AG09309 (cell line): ENCODE data around the gene THBS2.

Experiments
- DNase-seq: peaks from one replicate; pipeline ENCODE4 v3.0.0-alpha.2; 2010; ENCODE audit warnings: low read depth
- H3K4me3 ChIP-seq: 2 replicates; pipeline ENCODE4 v1.5.1; 2011; ENCODE audit warnings: mild to moderate bottlenecking, low read depth, low read length, moderate library complexity; ENCODE audit not compliant: control insufficient read depth
- CTCF ChIP-seq: IDR thresholded peaks from 2 replicates; pipeline ENCODE4 v1.5.1; 2011; ENCODE audit warnings: mild to moderate bottlenecking, low read depth, low read length, inconsistent platforms; ENCODE audit not compliant: insufficient read depth, control insufficient read depth; ENCODE audit errors: missing control alignments

The THBS2 gene

GRCh38 chr6:169176361-169176991 lies 77.2 kb downstream of the THBS2 start:
- no peak for DNase-seq
- TF ChIP-seq CTCF: no peak
- no peak overlapping the region for H3K4me3 ChIP-seq

GRCh38 chr6:169175360-169175887 lies 78.2 kb downstream of the THBS2 start:
- DNase-seq: no peak
- TF ChIP-seq CTCF: no peak
- H3K4me3 ChIP-seq: no peak overlapping the region

- no peak for DNase-seq
- TF ChIP-seq CTCF: no peak
- H3K4me3 ChIP-seq: no peak overlapping the region
Measured at GRCh38 chr6:169174516-169175359, 78.9 kb downstream of the THBS2 start.

- no peak for TF ChIP-seq CTCF
- DNase-seq: no peak
- no peak overlapping the region for H3K4me3 ChIP-seq
Measured at GRCh38 chr6:169173532-169174268, 79.9 kb downstream of the THBS2 start.

GRCh38 chr6:169172946-169173345 lies 80.7 kb downstream of the THBS2 start:
- no peak overlapping the region for H3K4me3 ChIP-seq
- no peak for DNase-seq
- no peak for TF ChIP-seq CTCF

GRCh38 chr6:169172456-169172855 lies 81.2 kb downstream of the THBS2 start:
- peak; percentile 94 for DNase-seq
- TF ChIP-seq CTCF: no peak
- no peak overlapping the region for H3K4me3 ChIP-seq
